Activated T-cell treated with anti-CD3 and anti-CD28 coated beads, Interleukin-2, amount 50 U/mL, for 72 hours (primary cell): ENCODE results near the gene C2CD5. TPM values are rescaled to one million over a fixed set of nuclear protein-coding genes. Genes with fewer than 3 reads are reported as not detected.
A peak's percentile ranks its signal among the peaks of the same experiment; 100 is the strongest.
"Not testable (repeated sequence)": the region's sequence is repeated elsewhere in the genome, so short reads cannot be mapped to it uniquely, and the experiment has no call there.

Source experiments
- ATAC-seq, 2 donors: fragments of 150-1000 bp; cut with Tn5 transposase; replicated peaks in 1 of 2; 2 replicates each; pipeline ENCODE4 v1.10.0; 2021; ENCODE audit warnings: moderate library complexity in 2 of 2, mild to moderate bottlenecking in 1 of 2
- DNase-seq, 2 donors: peaks; one replicate each; pipeline ENCODE4 v3.0.0; 2021 to 2022; ENCODE audit warnings: mixed read lengths in 1 of 2
- H3K27ac Mint-ChIP-seq: one replicate; pipeline ENCODE4 v1.8.0; 2022; ENCODE audit warnings: mild to moderate bottlenecking, moderate library complexity, mixed read lengths
- H3K27me3 Mint-ChIP-seq: one replicate; pipeline ENCODE4 v1.8.0; 2022; ENCODE audit warnings: low read depth, mixed read lengths
- H3K36me3 Mint-ChIP-seq, 2 donors: one replicate each; pipeline ENCODE4 v1.8.0; 2022; ENCODE audit warnings: mixed read lengths in 2 of 2, mild to moderate bottlenecking in 1 of 2; ENCODE audit not compliant: insufficient read depth in 2 of 2
- H3K4me1 Mint-ChIP-seq: one replicate; pipeline ENCODE4 v1.8.0; 2022; ENCODE audit warnings: low read depth, mixed read lengths
- H3K4me3 Mint-ChIP-seq, 2 donors: one replicate each; pipeline ENCODE4 v1.8.0; 2022; ENCODE audit warnings: mild to moderate bottlenecking in 2 of 2, mixed read lengths in 2 of 2, moderate library complexity in 2 of 2
- H3K9me3 Mint-ChIP-seq, 2 donors: one replicate each; pipeline ENCODE4 v1.8.0; 2022; ENCODE audit warnings: mixed read lengths in 2 of 2
- total RNA-seq, 2 donors: library from RNA; stranded (reverse); gene quantifications; one replicate each; pipeline ENCODE4 v1.2.3, GENCODE V29; 2022

C2CD5 gene
- total RNA-seq, 2 donors from 2014 or later, result 37.4 to 44.1 TPM

GRCh38 chr12:22459838-22460490 is 84.4 kb downstream of the C2CD5 start:
- ATAC-seq, result no peak
- no peaks in the 10 kb centered on the region for H3K27me3 Mint-ChIP-seq

GRCh38 chr12:22458298-22458937 is 85.9 kb downstream of the C2CD5 start:
- H3K27me3 Mint-ChIP-seq, result no peaks in the 10 kb centered on the region
- ATAC-seq, result no peak
- DNase-seq, result no peak
- H3K4me3 Mint-ChIP-seq, result no peak overlapping the region
- no peaks in the 10 kb centered on the region for H3K9me3 Mint-ChIP-seq
- H3K4me1 Mint-ChIP-seq, result no peaks in the 10 kb centered on the region
- H3K36me3 Mint-ChIP-seq, result peaks cover 1 to 2% of the 10 kb centered on the region in 2 donors
- H3K27ac Mint-ChIP-seq, result no peak overlapping the region

More at GRCh38 chr12:22459838-22460490, 84.4 kb downstream of the C2CD5 start:
- Mint-ChIP-seq H3K9me3 (no peaks in the 10 kb centered on the region), H3K27ac (no peak overlapping the region), H3K36me3 (peaks cover 0 to 2% of the 10 kb centered on the region in 2 donors), H3K4me3 (no peak overlapping the region), H3K4me1 (no peaks in the 10 kb centered on the region)
- peak in 1 of 2 donors; percentile 3 for DNase-seq

- Mint-ChIP-seq H3K4me1 (no peaks in the 10 kb centered on the region), H3K36me3 (peaks cover 1 to 2% of the 10 kb centered on the region in 2 donors), H3K9me3 (no peaks in the 10 kb centered on the region), H3K4me3 (no peak overlapping the region), H3K27ac (no peak overlapping the region), H3K27me3 (no peaks in the 10 kb centered on the region)
- no peak for ATAC-seq
- DNase-seq, result no peak
These were observed 87.3 kb downstream of the C2CD5 start for GRCh38 chr12:22457085-22457484.

GRCh38 chr12:22453511-22453910 is 90.8 kb downstream of the C2CD5 start:
- no peak overlapping the region for H3K27ac Mint-ChIP-seq
- no peak for ATAC-seq
- H3K4me3 Mint-ChIP-seq, result no peak overlapping the region
- no peaks in the 10 kb centered on the region for H3K4me1 Mint-ChIP-seq
- no peaks in the 10 kb centered on the region for H3K9me3 Mint-ChIP-seq
- no peaks in the 10 kb centered on the region for H3K27me3 Mint-ChIP-seq
- no peak for DNase-seq
- H3K36me3 Mint-ChIP-seq, result peaks cover 1 to 2% of the 10 kb centered on the region in 2 donors

DNA sequence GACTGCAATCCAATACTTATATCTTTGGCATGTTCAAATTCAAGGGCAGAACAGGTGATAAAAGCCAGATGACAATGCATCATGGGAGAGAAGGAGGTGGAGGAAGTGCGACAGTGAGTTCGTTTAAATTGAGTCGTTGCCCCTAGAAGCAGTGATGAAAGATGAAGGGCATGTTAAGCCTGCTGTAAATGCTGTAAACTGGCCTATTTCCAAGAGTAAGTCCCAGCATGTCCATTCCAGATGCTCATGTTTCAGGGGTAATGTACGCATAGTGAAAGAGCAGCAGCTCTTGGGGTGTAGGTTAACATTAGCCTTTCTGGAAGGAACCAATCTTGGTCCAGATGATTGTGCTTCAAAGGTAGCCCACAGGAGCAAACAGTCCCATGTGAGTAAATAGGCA is 97.1 kb downstream of the C2CD5 start:
- no peaks in the 10 kb centered on the region for H3K9me3 Mint-ChIP-seq
- no peaks in the 10 kb centered on the region for H3K27me3 Mint-ChIP-seq
- peaks cover 7% of the 10 kb centered on the region for H3K4me1 Mint-ChIP-seq
- DNase-seq, result no peak
- no peaks in the 10 kb centered on the region for H3K36me3 Mint-ChIP-seq
- no peak overlapping the region for H3K4me3 Mint-ChIP-seq
- H3K27ac Mint-ChIP-seq, result no peak overlapping the region
- no peak for ATAC-seq

GRCh38 chr12:22444317-22444665 is 100.1 kb downstream of the C2CD5 start:
- H3K9me3 Mint-ChIP-seq, H3K4me1 Mint-ChIP-seq, DNase-seq, ATAC-seq, H3K27ac Mint-ChIP-seq, H3K36me3 Mint-ChIP-seq, H3K4me3 Mint-ChIP-seq, H3K27me3 Mint-ChIP-seq: not testable (repeated sequence)

DNA sequence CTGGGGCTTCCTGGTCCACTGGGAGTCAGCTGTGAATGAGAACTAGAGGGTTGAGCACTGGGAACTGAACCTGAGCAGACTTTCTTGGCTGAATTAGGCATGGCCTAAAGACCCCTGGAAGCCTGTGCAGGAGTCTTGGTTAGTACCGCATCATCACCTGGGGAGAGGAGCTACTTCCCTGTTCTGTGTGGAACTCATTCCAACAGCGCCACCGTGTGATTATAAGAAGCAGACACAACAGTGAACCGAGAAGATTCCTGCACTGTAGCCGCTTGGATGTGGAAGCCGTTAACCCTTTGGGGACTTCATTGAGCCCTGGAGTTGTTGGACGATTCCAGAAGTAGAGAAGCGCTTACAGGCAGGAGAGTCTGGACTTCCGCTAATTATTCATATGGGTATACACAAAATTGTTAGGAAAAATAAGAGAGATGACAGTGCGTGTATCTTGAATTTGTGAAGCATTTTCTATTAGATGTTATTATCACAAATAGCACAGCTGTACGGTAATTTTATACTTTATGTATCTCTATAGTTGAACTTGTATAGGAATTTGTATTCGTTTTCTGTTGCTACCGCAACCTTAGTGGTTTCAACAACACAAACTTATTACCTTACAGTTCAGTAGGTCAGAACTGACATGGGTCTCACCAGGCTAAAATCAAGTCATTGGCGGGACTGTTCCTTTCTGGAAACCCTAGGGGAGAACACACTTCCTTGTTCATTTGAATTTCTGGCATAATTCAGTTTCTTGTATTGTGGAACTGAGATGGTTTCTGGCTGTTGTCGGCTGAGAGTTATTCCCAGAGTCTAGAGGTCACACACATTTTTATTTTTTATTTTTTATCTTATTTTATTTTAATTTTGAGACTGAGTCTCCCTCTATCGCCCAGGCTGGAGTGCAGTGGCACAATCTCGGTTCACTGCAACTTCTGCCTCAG is 100.7 kb downstream of the C2CD5 start:
- ATAC-seq (peak; percentile 97 to 99), DNase-seq (peak; percentile 54 to 59)
- H3K27ac Mint-ChIP-seq, result no peak overlapping the region
- H3K27me3 Mint-ChIP-seq, result no peaks in the 10 kb centered on the region
- peaks cover 7% of the 10 kb centered on the region for H3K4me1 Mint-ChIP-seq
- H3K4me3 Mint-ChIP-seq, result no peak overlapping the region
- H3K36me3 Mint-ChIP-seq, result no peaks in the 10 kb centered on the region
- H3K9me3 Mint-ChIP-seq, result no peaks in the 10 kb centered on the region

DNA sequence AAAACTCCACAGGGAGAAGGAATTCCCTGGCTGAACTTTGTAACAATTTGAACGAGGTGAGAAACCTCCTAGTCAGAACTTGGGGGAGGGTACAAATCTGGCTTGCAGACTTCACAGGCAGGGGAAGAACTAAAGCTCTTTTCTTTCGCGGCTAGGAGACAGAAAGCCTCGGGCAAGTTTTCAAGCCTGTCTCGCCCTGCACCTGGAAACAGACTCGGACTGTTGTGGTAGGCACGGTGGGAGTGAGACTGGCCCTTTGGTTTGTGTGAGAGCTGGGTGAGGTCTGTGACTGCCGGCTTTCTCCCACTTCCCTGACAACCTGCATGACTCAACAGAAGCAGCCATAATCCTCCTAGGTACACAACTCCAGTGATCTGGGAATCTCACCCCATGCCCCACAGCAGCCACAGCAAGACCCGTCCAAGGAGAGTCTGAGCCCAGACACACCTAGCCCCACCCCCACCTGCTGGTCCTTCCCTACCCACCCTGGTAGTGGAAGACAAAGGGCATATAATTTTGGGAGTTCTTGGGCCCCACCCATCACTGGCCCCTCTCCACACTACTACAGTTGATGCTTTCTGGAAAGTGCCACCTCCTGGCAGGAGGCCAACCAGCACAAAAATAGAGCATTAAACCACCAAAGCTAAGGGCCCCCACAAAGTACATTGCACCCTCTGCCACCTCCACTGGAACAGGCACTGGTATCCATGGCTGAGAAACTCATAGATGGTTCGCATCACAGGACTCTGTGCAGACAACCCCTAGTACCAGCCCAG is 107.1 kb downstream of the C2CD5 start:
- H3K9me3 Mint-ChIP-seq, result no peaks in the 10 kb centered on the region
- H3K4me1 Mint-ChIP-seq, result peaks cover 15% of the 10 kb centered on the region
- ATAC-seq, result no peak
- no peaks in the 10 kb centered on the region for H3K27me3 Mint-ChIP-seq
- peaks cover 0 to 2% of the 10 kb centered on the region in 2 donors for H3K36me3 Mint-ChIP-seq
- no peak for DNase-seq
- no peak overlapping the region for H3K27ac Mint-ChIP-seq
- no peak overlapping the region for H3K4me3 Mint-ChIP-seq

- Mint-ChIP-seq H3K4me3 (no peak overlapping the region), H3K36me3 (peaks cover 0 to 2% of the 10 kb centered on the region in 2 donors), H3K27me3 (no peaks in the 10 kb centered on the region), H3K27ac (no peak overlapping the region), H3K4me1 (peaks cover 21% of the 10 kb centered on the region), H3K9me3 (no peaks in the 10 kb centered on the region)
- no peak for DNase-seq
- ATAC-seq, result no peak
These were observed 108.8 kb downstream of the C2CD5 start for GRCh38 chr12:22435583-22435982.

GRCh38 chr12:22431693-22432251 is 112.6 kb downstream of the C2CD5 start:
- H3K36me3 Mint-ChIP-seq, result no peaks in the 10 kb centered on the region
- H3K27me3 Mint-ChIP-seq, result no peaks in the 10 kb centered on the region
- peak overlapping the region; percentile 70 for H3K27ac Mint-ChIP-seq
- H3K4me1 Mint-ChIP-seq, result peaks cover 11% of the 10 kb centered on the region
- H3K9me3 Mint-ChIP-seq, result no peaks in the 10 kb centered on the region
- ATAC-seq (no peak), DNase-seq (no peak)
- H3K4me3 Mint-ChIP-seq, result peak overlapping the region in 1 of 2 donors; percentile 50

- Mint-ChIP-seq H3K4me1 (peaks cover 14% of the 10 kb centered on the region), H3K36me3 (no peaks in the 10 kb centered on the region), H3K27me3 (no peaks in the 10 kb centered on the region), H3K27ac (peak overlapping the region; percentile 27), H3K4me3 (peak overlapping the region in 1 of 2 donors; percentile 33), H3K9me3 (no peaks in the 10 kb centered on the region)
- DNase-seq (no peak), ATAC-seq (no peak)
These were observed 127.5 kb downstream of the C2CD5 start for GRCh38 chr12:22416801-22417200.
